CD4-positive, CD25-positive, alpha-beta regulatory T cell (primary cell): Measurements from ENCODE around the gene ATP6V1G2. TPM values are rescaled to one million over a fixed set of nuclear protein-coding genes. Genes with fewer than 3 reads are reported as not detected.

Experiments used
- ATAC-seq, 2 donors: fragments of 150-1000 bp; cut with Tn5 transposase; one replicate each; pipeline ENCODE4 v1.10.0; 2021; ENCODE audit warnings: low read depth in 2 of 2, moderate number of reproducible peaks in 2 of 2, moderate library complexity in 1 of 2
- DNase-seq, 3 donors: peaks; one replicate each; pipeline versions ENCODE4 v3.0.0 to v3.0.0-alpha.2; 2012 to 2022; ENCODE audit warnings: mixed read lengths in 1 of 3
- H3K27ac ChIP-seq: one replicate; pipeline ENCODE4 v1.7.0; 2013; ENCODE audit warnings: mild to moderate bottlenecking, low read length; ENCODE audit not compliant: insufficient read depth, poor library complexity, severe bottlenecking
- H3K27me3 ChIP-seq: one replicate; pipeline ENCODE4 v1.7.0; 2013; ENCODE audit warnings: low read length; ENCODE audit not compliant: control insufficient read depth, insufficient read depth
- H3K36me3 ChIP-seq: one replicate; pipeline ENCODE4 v1.7.0; 2013; ENCODE audit warnings: mild to moderate bottlenecking, low read length, moderate library complexity; ENCODE audit not compliant: control insufficient read depth, insufficient read depth
- H3K4me1 ChIP-seq: 2 replicates; pipeline ENCODE4 v1.7.0; 2013; ENCODE audit warnings: mild to moderate bottlenecking, low read length; ENCODE audit not compliant: insufficient read depth, control insufficient read depth, poor library complexity, severe bottlenecking
- H3K4me3 ChIP-seq: one replicate; pipeline ENCODE4 v1.7.0; 2013; ENCODE audit warnings: low read depth, mild to moderate bottlenecking, low read length, moderate library complexity
- H3K9me3 ChIP-seq, 2 experiments: 1 replicate in 1 of 2; 2 replicates in 1 of 2; pipeline ENCODE4 v1.7.0; 2013; ENCODE audit warnings: low read length in 2 of 2, mild to moderate bottlenecking in 1 of 2, moderate library complexity in 1 of 2; ENCODE audit not compliant: control insufficient read depth in 2 of 2
- H3K27ac Mint-ChIP-seq, 3 donors: one replicate each; pipeline ENCODE4 v1.8.0; 2020 to 2022; ENCODE audit warnings: mild to moderate bottlenecking in 3 of 3, mixed read lengths in 3 of 3, moderate library complexity in 2 of 3
- H3K27me3 Mint-ChIP-seq: one replicate; pipeline ENCODE4 v1.8.0; 2022; ENCODE audit warnings: mild to moderate bottlenecking, mixed read lengths
- H3K36me3 Mint-ChIP-seq: one replicate; pipeline ENCODE4 v1.8.0; 2020; ENCODE audit warnings: mixed read lengths
- H3K4me1 Mint-ChIP-seq, 4 donors: one replicate each; pipeline ENCODE4 v1.8.0; 2020 to 2022; ENCODE audit warnings: mixed read lengths in 4 of 4, mild to moderate bottlenecking in 1 of 4
- H3K4me3 Mint-ChIP-seq, 4 donors: one replicate each; pipeline ENCODE4 v1.8.0; 2020 to 2022; ENCODE audit warnings: mild to moderate bottlenecking in 4 of 4, mixed read lengths in 4 of 4, moderate library complexity in 3 of 4
- H3K9me3 Mint-ChIP-seq, 7 donors: one replicate each; pipeline ENCODE4 v1.8.0; 2020 to 2022; ENCODE audit warnings: mixed read lengths in 7 of 7, mild to moderate bottlenecking in 3 of 7, moderate library complexity in 2 of 7
- polyA plus RNA-seq, 4 donors: library from polyadenylated mRNA; unstranded; fragments of 300-500 nt; fragmentation: Illumina TruSeq; gene quantifications; one replicate each; pipeline ENCODE4 v1.2.3, GENCODE V29; 2021
- total RNA-seq: library from RNA; stranded (reverse); gene quantifications from one replicate; pipeline ENCODE4 v1.2.3, GENCODE V29; 2022

ATP6V1G2 gene
- total and polyA plus RNA-seq, 5 donors from 2014 or later, result 1.1 to 3.9 (median 1.5) TPM

- no peak overlapping the region for H3K27ac ChIP-seq
- DNase-seq (no peak), ATAC-seq (no peak)
- H3K4me3 ChIP-seq, result no peak overlapping the region
- peaks cover 7 to 29% (median 15%) of the 10 kb centered on the region in 4 donors for H3K4me1 Mint-ChIP-seq
- H3K4me3 Mint-ChIP-seq, result no peak overlapping the region
- peaks cover 58% of the 10 kb centered on the region for H3K36me3 ChIP-seq
- no peaks in the 10 kb centered on the region for H3K27me3 Mint-ChIP-seq
- H3K27me3 ChIP-seq, result no peaks in the 10 kb centered on the region
- H3K9me3 Mint-ChIP-seq, result no peaks in the 10 kb centered on the region
- peak overlapping the region in 1 of 3 donors; percentile 33 for H3K27ac Mint-ChIP-seq
- no peaks in the 10 kb centered on the region for H3K4me1 ChIP-seq
- H3K9me3 ChIP-seq, result no peaks in the 10 kb centered on the region
- peaks cover 35% of the 10 kb centered on the region for H3K36me3 Mint-ChIP-seq
Measured at GRCh38 chr6:31530659-31531058, 15.7 kb downstream of the ATP6V1G2 start.

- H3K27ac Mint-ChIP-seq, result no peak overlapping the region
- Histone ChIP-seq H3K9me3 (no peaks in the 10 kb centered on the region), H3K27me3 (no peaks in the 10 kb centered on the region), H3K36me3 (peaks cover 47% of the 10 kb centered on the region), H3K4me1 (no peaks in the 10 kb centered on the region), H3K4me3 (no peak overlapping the region), H3K27ac (no peak overlapping the region)
- peaks cover 7 to 24% (median 11%) of the 10 kb centered on the region in 4 donors for H3K4me1 Mint-ChIP-seq
- no peak overlapping the region for H3K4me3 Mint-ChIP-seq
- no peak for ATAC-seq
- no peaks in the 10 kb centered on the region for H3K9me3 Mint-ChIP-seq
- H3K27me3 Mint-ChIP-seq, result no peaks in the 10 kb centered on the region
- peaks cover 24% of the 10 kb centered on the region for H3K36me3 Mint-ChIP-seq
- DNase-seq, result no peak
Measured at GRCh38 chr6:31529329-31530150, 16.9 kb downstream of the ATP6V1G2 start.

GRCh38 chr6:31528821-31529328 lies 17.5 kb downstream of the ATP6V1G2 start, which contains the start of gene MCCD1:
MCCD1 (plus strand) TSS chr6:31528962; CDS start chr6:31529015, 53 bp downstream.
- Mint-ChIP-seq H3K27me3 (no peaks in the 10 kb centered on the region), H3K36me3 (peaks cover 21% of the 10 kb centered on the region), H3K9me3 (no peaks in the 10 kb centered on the region), H3K4me3 (no peak within 1 kb of the TSS), H3K4me1 (peaks cover 7 to 20% (median 11%) of the 10 kb centered on the region in 4 donors), H3K27ac (peak within 1 kb of the TSS in 2 of 3 donors; percentile 26 to 65)
- DNase-seq, result no peak
- Histone ChIP-seq H3K27me3 (no peaks in the 10 kb centered on the region), H3K9me3 (no peaks in the 10 kb centered on the region), H3K4me1 (no peaks in the 10 kb centered on the region), H3K36me3 (peaks cover 40% of the 10 kb centered on the region), H3K4me3 (no peak within 1 kb of the TSS), H3K27ac (no peak within 1 kb of the TSS)
- peak; percentile 4 to 22 for ATAC-seq

GRCh38 chr6:31528307-31528777 lies 18.1 kb downstream of the ATP6V1G2 start:
- no peak overlapping the region for H3K27ac ChIP-seq
- no peak overlapping the region for H3K4me3 Mint-ChIP-seq
- H3K27ac Mint-ChIP-seq, result peak overlapping the region in 2 of 3 donors; percentile 26 to 65
- no peaks in the 10 kb centered on the region for H3K27me3 ChIP-seq
- peaks cover 17% of the 10 kb centered on the region for H3K36me3 Mint-ChIP-seq
- no peak overlapping the region for H3K4me3 ChIP-seq
- H3K36me3 ChIP-seq, result peaks cover 35% of the 10 kb centered on the region
- ATAC-seq (peak; percentile 15 to 22), DNase-seq (no peak)
- no peaks in the 10 kb centered on the region for H3K27me3 Mint-ChIP-seq
- H3K4me1 ChIP-seq, result no peaks in the 10 kb centered on the region
- H3K9me3 Mint-ChIP-seq, result no peaks in the 10 kb centered on the region
- no peaks in the 10 kb centered on the region for H3K9me3 ChIP-seq
- peaks cover 4 to 19% (median 8%) of the 10 kb centered on the region in 4 donors for H3K4me1 Mint-ChIP-seq

- Histone ChIP-seq H3K9me3 (no peaks in the 10 kb centered on the region), H3K4me1 (no peaks in the 10 kb centered on the region), H3K27me3 (peaks cover 2% of the 10 kb centered on the region), H3K27ac (no peak overlapping the region), H3K4me3 (no peak overlapping the region), H3K36me3 (peaks cover 13% of the 10 kb centered on the region)
- Mint-ChIP-seq H3K36me3 (peaks cover 7% of the 10 kb centered on the region), H3K4me3 (no peak overlapping the region), H3K4me1 (peaks cover 0 to 6% (median 2%) of the 10 kb centered on the region in 4 donors), H3K27ac (peak overlapping the region in 1 of 3 donors; percentile 20), H3K27me3 (peaks cover 5% of the 10 kb centered on the region), H3K9me3 (no peaks in the 10 kb centered on the region)
- no peak for DNase-seq
- ATAC-seq, result no peak
Measured at GRCh38 chr6:31525932-31526591, 20.3 kb downstream of the ATP6V1G2 start.

GRCh38 chr6:31525553-31525931 lies 20.9 kb downstream of the ATP6V1G2 start:
- H3K9me3 ChIP-seq, result no peaks in the 10 kb centered on the region
- no peaks in the 10 kb centered on the region for H3K9me3 Mint-ChIP-seq
- H3K27ac ChIP-seq, result no peak overlapping the region
- H3K4me1 Mint-ChIP-seq, result peaks cover 0 to 3% (median 1%) of the 10 kb centered on the region in 4 donors
- peaks cover 8% of the 10 kb centered on the region for H3K36me3 ChIP-seq
- H3K36me3 Mint-ChIP-seq, result peaks cover 4% of the 10 kb centered on the region
- no peak overlapping the region for H3K4me3 ChIP-seq
- ATAC-seq (no peak), DNase-seq (no peak)
- H3K27ac Mint-ChIP-seq, result no peak overlapping the region
- H3K4me3 Mint-ChIP-seq, result no peak overlapping the region
- H3K4me1 ChIP-seq, result no peaks in the 10 kb centered on the region
- H3K27me3 Mint-ChIP-seq, result peaks cover 5% of the 10 kb centered on the region
- H3K27me3 ChIP-seq, result peaks cover 2% of the 10 kb centered on the region

- Mint-ChIP-seq H3K27me3 (peaks cover 20% of the 10 kb centered on the region), H3K9me3 (no peaks in the 10 kb centered on the region), H3K4me1 (no peaks in the 10 kb centered on the region), H3K4me3 (no peak overlapping the region), H3K27ac (no peak overlapping the region), H3K36me3 (no peaks in the 10 kb centered on the region)
- H3K36me3 ChIP-seq, result no peaks in the 10 kb centered on the region
- ATAC-seq, result no peak
- H3K9me3 ChIP-seq, result no peaks in the 10 kb centered on the region
- no peak for DNase-seq
- H3K27me3 ChIP-seq, result peaks cover 4% of the 10 kb centered on the region
- no peak overlapping the region for H3K4me3 ChIP-seq
- H3K4me1 ChIP-seq, result no peaks in the 10 kb centered on the region
- no peak overlapping the region for H3K27ac ChIP-seq
Measured at GRCh38 chr6:31521835-31522234, 24.6 kb downstream of the ATP6V1G2 start.
